ENCODE results near the gene OPCML. TPM values are rescaled to one million over a fixed set of nuclear protein-coding genes. Genes with fewer than 3 reads are reported as not detected.

Gene OPCML
- total RNA-seq, 1 experiment from 2014 or later = not detected

GRCh38 chr11:133053124-133053776 lies 479.1 kb downstream of the OPCML start:
- in situ Hi-C loops (cut with HindIII; ENCODE audit: low pct_unique_long_range_greater_than_20kb, low sequenced_read_pairs) (no loop called here), intact Hi-C loops (cut with micrococcal nuclease; ENCODE audit: unreplicated experiment) (no loop called here)
- DNase-seq (ENCODE audit: low read depth, low spot score) (no peak), ATAC-seq (no peak)
- ChIA-PET POLR2A (no interaction called here), CTCF (no interaction called here)
- no TSS peak for BruUV-seq (replicated peaks)
- 0 out of 2 replicates have a peak, but pooled peaks cover 2% of the 10 kb centered on the region for H3K27me3 ChIP-seq (ENCODE audit: control insufficient read depth, insufficient read depth, low read length)
- no peaks in the 10 kb centered on the region for H3K4me1 ChIP-seq (ENCODE audit: control insufficient read depth, insufficient read depth, low read length)
- TF ChIP-seq REST (IDR thresholded peaks at IDR 0.05; ENCODE audit: insufficient read depth in 1 of 2, low read depth in 2 of 2, low read length in 1 of 2) (no peak), POLR2AphosphoS5 (IDR thresholded peaks at IDR 0.05; ENCODE audit: low read depth, low read length) (no peak), CTCF (IDR thresholded peaks at IDR 0.05) (no peak), SIN3A (IDR thresholded peaks at IDR 0.05; ENCODE audit: borderline replicate concordance, insufficient read depth, low read depth, low read length) (no peak), TCF7L2 (IDR thresholded peaks at IDR 0.05; ENCODE audit: low read depth, low read length) (no peak)
- H3K9me3 ChIP-seq (ENCODE audit: control insufficient read depth, insufficient read depth, low read depth, low read length) = no peaks in the 10 kb centered on the region
- no peak overlapping the region for H3K4me3 ChIP-seq (ENCODE audit: low read depth in 2 of 2, low read length in 2 of 2)
- H3K36me3 ChIP-seq (ENCODE audit: control insufficient read depth, insufficient read depth, low read length) = no peaks in the 10 kb centered on the region
- no peak overlapping the region for H3K27ac ChIP-seq (ENCODE audit: low read length)

GRCh38 chr11:133052537-133052936 lies 479.8 kb downstream of the OPCML start:
- no peak for TF ChIP-seq TCF7L2 (IDR thresholded peaks at IDR 0.05; ENCODE audit: low read depth, low read length)
- no peak for TF ChIP-seq REST (IDR thresholded peaks at IDR 0.05; ENCODE audit: insufficient read depth in 1 of 2, low read depth in 2 of 2, low read length in 1 of 2)
- Histone ChIP-seq H3K4me3 (ENCODE audit: low read depth in 2 of 2, low read length in 2 of 2) (no peak overlapping the region), H3K9me3 (ENCODE audit: control insufficient read depth, insufficient read depth, low read depth, low read length) (no peaks in the 10 kb centered on the region), H3K4me1 (ENCODE audit: control insufficient read depth, insufficient read depth, low read length) (no peaks in the 10 kb centered on the region), H3K36me3 (ENCODE audit: control insufficient read depth, insufficient read depth, low read length) (no peaks in the 10 kb centered on the region), H3K27me3 (ENCODE audit: control insufficient read depth, insufficient read depth, low read length) (no peaks in the 10 kb centered on the region), H3K27ac (ENCODE audit: low read length) (no peak overlapping the region)
- ChIA-PET POLR2A (no interaction called here), CTCF (no interaction called here)
- BruUV-seq (replicated peaks) = no TSS peak
- ATAC-seq = no peak
- no peak for DNase-seq (ENCODE audit: low read depth, low spot score)
- in situ Hi-C loops (cut with HindIII; ENCODE audit: low pct_unique_long_range_greater_than_20kb, low sequenced_read_pairs) = no loop called here
- intact Hi-C loops (cut with micrococcal nuclease; ENCODE audit: unreplicated experiment) = no loop called here
